Ectodermal cell (in vitro differentiated cells): ENCODE results near the gene TGOLN2. TPM values are rescaled to one million over a fixed set of nuclear protein-coding genes. Genes with fewer than 3 reads are reported as not detected.
"Not testable (repeated sequence)": the region's sequence is repeated elsewhere in the genome, so short reads cannot be mapped to it uniquely, and the experiment has no call there.

ENCODE experiments used
- H3K27ac ChIP-seq: 2 replicates; pipeline ENCODE4 v1.7.0; 2013; ENCODE audit warnings: mild to moderate bottlenecking, low read depth, low read length; ENCODE audit not compliant: insufficient read depth, poor library complexity, severe bottlenecking
- H3K27me3 ChIP-seq: 2 replicates; pipeline ENCODE4 v1.7.0; 2013; ENCODE audit warnings: mild to moderate bottlenecking, low read length; ENCODE audit not compliant: insufficient read depth, control insufficient read depth, poor library complexity, severe bottlenecking
- H3K36me3 ChIP-seq: one replicate; pipeline ENCODE4 v1.7.0; 2013; ENCODE audit warnings: low read length; ENCODE audit not compliant: control insufficient read depth, insufficient read depth
- H3K4me1 ChIP-seq: one replicate; pipeline ENCODE4 v1.7.0; 2013; ENCODE audit warnings: low read length; ENCODE audit not compliant: control insufficient read depth, insufficient read depth
- H3K4me3 ChIP-seq: 2 replicates; pipeline ENCODE4 v1.7.0; 2013; ENCODE audit warnings: low read depth, low read length, control low read depth; ENCODE audit not compliant: insufficient read depth
- H3K9me3 ChIP-seq: 2 replicates; pipeline ENCODE4 v1.7.0; 2013; ENCODE audit warnings: mild to moderate bottlenecking, low read length, moderate library complexity; ENCODE audit not compliant: control insufficient read depth
- WGBS, 2 experiments: methylation state at CpG; one replicate each; pipeline ENCODE4 v1.1.7; 2013; ENCODE audit warnings: missing lambda C conversion rate in 2 of 2; 5-methylcytosine and 5-hydroxymethylcytosine counted together
- polyA plus RNA-seq, 4 experiments: library from polyadenylated mRNA; stranded (reverse); fragments of 50-300 nt; gene quantifications; one replicate each; pipeline ENCODE4 v1.2.3, GENCODE V29; 2013

The TGOLN2 gene
- 57.6 TPM for polyA plus RNA-seq (2013, experiment 1 of 4)
- polyA plus RNA-seq (2013, experiment 2 of 4): 61.4 TPM
- polyA plus RNA-seq (2013, experiment 3 of 4): 43.6 TPM
- 50.7 TPM for polyA plus RNA-seq (2013, experiment 4 of 4)

GRCh38 chr2:85327822-85328617, at the start of gene TGOLN2:
Gene TGOLN2 (minus strand): TSS chr2:85327989. CDS start chr2:85327962, 27 bp downstream.
- Histone ChIP-seq H3K4me1 (no peaks in the 10 kb centered on the region), H3K27me3 (no peaks in the 10 kb centered on the region), H3K27ac (peak within 1 kb of the TSS; percentile 87), H3K36me3 (peaks cover 6% of the 10 kb centered on the region), H3K4me3 (peak within 1 kb of the TSS; percentile 87), H3K9me3 (no peaks in the 10 kb centered on the region)
- WGBS, 2 experiments: 1% methylated on average over 56 to 57 of the region's 57 CpGs

- Histone ChIP-seq H3K27me3 (no peaks in the 10 kb centered on the region), H3K27ac (no peak overlapping the region), H3K9me3 (no peaks in the 10 kb centered on the region), H3K4me3 (no peak overlapping the region), H3K36me3 (peaks cover 21% of the 10 kb centered on the region), H3K4me1 (no peaks in the 10 kb centered on the region)
- WGBS, 2 experiments: 93 to 94% methylated on average over 11 of the region's 11 CpGs
These were observed 49.3 kb upstream of the TGOLN2 start for GRCh38 chr2:85377083-85377482.

GRCh38 chr2:85376291-85377065, 48.7 kb upstream of the TGOLN2 start:
- Histone ChIP-seq H3K4me3 (no peak overlapping the region), H3K36me3 (peaks cover 19% of the 10 kb centered on the region), H3K27ac (no peak overlapping the region), H3K9me3 (no peaks in the 10 kb centered on the region), H3K27me3 (no peaks in the 10 kb centered on the region), H3K4me1 (no peaks in the 10 kb centered on the region)
- 89 to 91% methylated on average over 5 of the region's 5 CpGs for WGBS, 2 experiments

DNA sequence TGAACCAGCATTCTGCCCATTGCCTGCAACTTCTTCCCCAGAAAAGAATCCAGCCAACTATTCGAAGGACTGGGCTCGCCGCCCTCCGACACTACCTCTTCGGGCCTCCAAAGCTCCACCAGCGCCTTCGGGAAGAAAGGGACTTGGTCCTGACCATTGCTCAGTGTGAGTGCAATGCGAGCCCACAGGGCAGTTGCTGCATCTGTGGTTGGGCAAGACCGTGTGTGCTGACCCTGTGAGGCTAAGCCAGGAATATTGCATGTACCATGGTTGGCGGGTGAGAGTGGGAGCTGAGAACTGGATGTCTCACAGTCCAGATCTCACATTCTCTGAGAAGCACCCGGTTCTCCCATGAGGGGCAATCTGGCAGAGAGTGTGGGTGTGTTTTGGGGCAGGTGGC, 43.3 kb upstream of the TGOLN2 start:
- H3K27ac ChIP-seq: no peak overlapping the region
- H3K4me1 ChIP-seq: no peaks in the 10 kb centered on the region
- no peaks in the 10 kb centered on the region for H3K27me3 ChIP-seq
- no peaks in the 10 kb centered on the region for H3K9me3 ChIP-seq
- H3K36me3 ChIP-seq: no peaks in the 10 kb centered on the region
- H3K4me3 ChIP-seq: no peak overlapping the region
- WGBS, 2 experiments: 95 to 96% methylated on average over 11 of the region's 11 CpGs

DNA sequence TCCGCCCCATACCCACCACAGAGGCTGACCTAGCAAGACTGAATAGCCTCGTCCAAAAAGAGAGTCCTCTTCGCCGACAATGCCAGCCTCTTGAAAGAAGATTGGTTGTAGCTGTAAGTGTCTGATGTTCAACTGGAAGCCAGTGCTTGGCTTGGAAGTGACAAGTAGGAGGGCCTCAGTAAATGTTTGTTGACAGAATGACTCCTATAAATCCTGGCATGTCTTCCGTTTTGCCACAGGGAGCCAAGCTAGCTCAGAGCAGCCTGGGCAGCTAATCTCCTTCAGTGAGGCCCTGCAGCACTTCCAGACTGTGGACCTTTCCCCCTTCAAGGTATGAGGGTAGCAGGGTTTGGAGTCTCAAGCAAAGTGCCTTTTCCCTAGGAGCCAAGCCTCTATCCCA, 41.7 kb upstream of the TGOLN2 start:
- WGBS, 2 experiments: 91 to 92% methylated on average over 5 of the region's 5 CpGs
- H3K9me3 ChIP-seq: no peaks in the 10 kb centered on the region
- no peak overlapping the region for H3K4me3 ChIP-seq
- H3K4me1 ChIP-seq: no peaks in the 10 kb centered on the region
- H3K36me3 ChIP-seq: no peaks in the 10 kb centered on the region
- H3K27me3 ChIP-seq: no peaks in the 10 kb centered on the region
- no peak overlapping the region for H3K27ac ChIP-seq

DNA sequence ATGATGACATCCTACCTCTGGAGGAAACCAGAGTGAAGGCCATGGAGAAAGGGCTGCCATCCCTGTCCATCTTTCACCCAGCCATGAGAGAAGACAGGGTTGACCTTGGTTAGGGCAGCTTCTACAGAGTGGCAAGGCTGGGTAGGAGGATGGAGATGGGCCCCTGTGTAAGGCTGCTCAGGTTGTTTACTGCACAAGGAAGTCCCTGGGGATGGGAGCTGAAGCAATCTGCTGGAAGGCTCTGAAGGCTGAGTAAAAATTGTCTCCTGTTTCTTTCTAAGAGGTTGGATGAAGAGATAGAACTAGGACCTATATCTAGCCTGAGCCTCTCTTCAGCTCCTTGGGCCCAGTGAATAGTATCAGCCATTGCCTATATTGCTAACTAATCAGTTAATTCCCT, 41.1 kb upstream of the TGOLN2 start:
- Histone ChIP-seq H3K4me3 (no peak overlapping the region), H3K36me3 (no peaks in the 10 kb centered on the region), H3K4me1 (no peaks in the 10 kb centered on the region), H3K27me3 (no peaks in the 10 kb centered on the region), H3K27ac (no peak overlapping the region), H3K9me3 (no peaks in the 10 kb centered on the region)

GRCh38 chr2:85367180-85367579, 39.4 kb upstream of the TGOLN2 start:
- H3K27me3 ChIP-seq: no peaks in the 10 kb centered on the region
- no peak overlapping the region for H3K27ac ChIP-seq
- WGBS, 2 experiments: 86 to 87% methylated on average over 5 of the region's 5 CpGs
- H3K4me1 ChIP-seq: no peaks in the 10 kb centered on the region
- H3K36me3 ChIP-seq: peaks cover 4% of the 10 kb centered on the region
- H3K9me3 ChIP-seq: no peaks in the 10 kb centered on the region
- H3K4me3 ChIP-seq: no peak overlapping the region

DNA sequence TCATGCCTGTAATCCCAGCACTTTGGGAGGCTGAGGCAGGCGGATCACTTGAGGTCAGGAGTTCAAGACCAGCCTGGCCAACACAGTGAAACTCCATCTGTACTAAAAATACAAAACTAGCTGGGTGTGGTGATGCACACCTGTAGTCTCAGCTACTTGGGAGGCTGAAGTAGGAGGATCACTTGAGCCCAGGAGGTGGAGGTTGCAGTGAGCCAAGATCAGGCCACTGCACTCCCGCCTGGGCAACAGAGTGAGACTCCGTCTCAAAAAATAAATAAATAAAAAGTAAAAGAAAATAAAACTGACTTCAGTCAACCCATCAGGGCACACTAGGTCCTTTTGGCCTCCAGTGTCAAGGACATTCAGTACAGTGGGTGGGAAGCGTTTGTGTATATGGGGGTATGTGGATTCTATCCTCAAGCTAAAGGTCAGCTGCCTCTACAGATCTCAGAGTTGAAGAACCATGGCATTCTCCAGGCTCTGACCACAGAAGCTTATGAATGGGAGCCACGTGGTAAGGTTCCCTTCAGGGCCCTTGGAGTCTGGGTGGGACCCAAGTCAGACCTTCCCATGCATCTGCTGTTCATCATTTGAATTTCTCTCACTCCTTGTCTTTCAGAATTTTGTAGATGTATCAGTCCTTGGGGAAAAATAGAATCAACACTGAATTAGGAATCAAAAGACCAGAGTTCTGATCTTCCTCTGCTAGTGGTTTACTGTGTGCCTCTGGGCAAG, 35.0 kb upstream of the TGOLN2 start:
- H3K4me3 ChIP-seq, H3K9me3 ChIP-seq, H3K4me1 ChIP-seq, H3K27me3 ChIP-seq, H3K36me3 ChIP-seq, H3K27ac ChIP-seq: not testable (repeated sequence)
- WGBS, 2 experiments: 93 to 94% methylated on average over 4 to 5 of the region's 5 CpGs

GRCh38 chr2:85357736-85358135, 29.9 kb upstream of the TGOLN2 start:
- Histone ChIP-seq H3K4me1 (no peaks in the 10 kb centered on the region), H3K4me3 (no peak overlapping the region), H3K27me3 (no peaks in the 10 kb centered on the region), H3K9me3 (no peaks in the 10 kb centered on the region), H3K36me3 (peaks cover 5% of the 10 kb centered on the region), H3K27ac (no peak overlapping the region)
- WGBS, 2 experiments: 90 to 98% methylated on average over 3 of the region's 3 CpGs

GRCh38 chr2:85356186-85356585, 28.4 kb upstream of the TGOLN2 start:
- Histone ChIP-seq H3K27ac (no peak overlapping the region), H3K4me3 (no peak overlapping the region), H3K27me3 (no peaks in the 10 kb centered on the region), H3K4me1 (no peaks in the 10 kb centered on the region), H3K36me3 (no peaks in the 10 kb centered on the region), H3K9me3 (no peaks in the 10 kb centered on the region)
- 91 to 98% methylated on average over 2 of the region's 2 CpGs for WGBS, 2 experiments
